ENCODE measurements around the gene CNTN1.
"Not testable (repeated sequence)": the region's sequence is repeated elsewhere in the genome, so short reads cannot be mapped to it uniquely, and the experiment has no call there.

Gene CNTN1

DNA sequence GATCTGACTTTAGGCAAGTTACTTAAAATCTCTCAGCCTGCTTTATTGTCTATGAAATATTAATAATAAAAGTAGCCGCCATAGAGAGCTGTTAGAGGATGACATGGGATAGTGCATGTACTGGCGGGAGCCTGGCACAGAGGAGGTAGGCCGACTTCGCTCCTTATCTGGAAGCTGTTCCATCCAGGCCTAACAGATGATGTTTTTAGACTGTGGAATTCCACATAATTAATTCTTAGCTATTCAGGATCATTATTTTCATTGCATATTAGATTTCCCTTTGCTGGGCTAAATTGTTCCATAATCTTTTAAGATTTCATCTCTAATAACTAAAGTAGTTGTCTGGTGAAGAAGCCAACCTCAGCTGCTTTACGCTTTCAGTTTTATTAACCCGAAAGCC is 30.8 kb downstream of the CNTN1 start:
- H3K27me3 ChIP-seq (ENCODE audit: insufficient read depth, insufficient read length), result no peaks in the 10 kb centered on the region
- no peak for TF ChIP-seq ZNF274 (IDR thresholded peaks at IDR 0.05; ENCODE audit: low read depth, low read length)
- no peak for TF ChIP-seq SUZ12 (IDR thresholded peaks at IDR 0.05; ENCODE audit: extremely low read depth, insufficient read depth, insufficient read length)
- no peak for TF ChIP-seq YY1 (IDR thresholded peaks at IDR 0.05; ENCODE audit: insufficient read depth, insufficient read length)
- no peak for DNase-seq (ENCODE audit: low read depth, low spot score)
- H3K4me3 ChIP-seq (ENCODE audit: insufficient read length, low read depth), result no peak overlapping the region
- no peaks in the 10 kb centered on the region for H3K9me3 ChIP-seq (ENCODE audit: insufficient read depth, low read length)
- H3K36me3 ChIP-seq (ENCODE audit: insufficient read depth, insufficient read length, low read length), result no peaks in the 10 kb centered on the region
- H3K9ac ChIP-seq (ENCODE audit: insufficient read length, low read depth), result no peak overlapping the region
- H3K4me1 ChIP-seq (ENCODE audit: insufficient read depth, insufficient read length), result no peaks in the 10 kb centered on the region

DNA sequence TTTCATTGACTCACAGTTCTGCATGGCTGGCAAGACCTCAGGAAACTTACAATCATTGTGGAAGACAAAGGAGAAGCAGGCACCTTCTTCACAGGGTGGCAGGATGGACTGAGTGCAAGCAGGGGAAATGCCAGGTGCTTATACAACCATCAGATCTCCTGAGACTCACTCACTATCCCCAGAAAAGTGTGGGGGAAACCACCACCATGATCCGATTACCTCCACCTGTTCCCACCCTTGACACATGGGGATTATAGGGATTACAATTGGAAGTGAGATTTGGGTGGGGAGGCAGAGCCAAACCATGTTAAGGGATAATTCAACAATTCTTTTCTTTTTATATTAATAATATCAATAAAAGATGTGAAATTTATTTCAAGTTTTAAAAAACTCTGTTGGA is 34.1 kb downstream of the CNTN1 start:
- no peak for DNase-seq (ENCODE audit: low read depth, low spot score)
- H3K36me3 ChIP-seq (ENCODE audit: insufficient read depth, insufficient read length, low read length), result no peaks in the 10 kb centered on the region
- no peaks in the 10 kb centered on the region for H3K4me1 ChIP-seq (ENCODE audit: insufficient read depth, insufficient read length)
- TF ChIP-seq SUZ12 (IDR thresholded peaks at IDR 0.05; ENCODE audit: extremely low read depth, insufficient read depth, insufficient read length) (no peak), YY1 (IDR thresholded peaks at IDR 0.05; ENCODE audit: insufficient read depth, insufficient read length) (no peak), ZNF274 (IDR thresholded peaks at IDR 0.05; ENCODE audit: low read depth, low read length) (no peak)
- no peak overlapping the region for H3K9ac ChIP-seq (ENCODE audit: insufficient read length, low read depth)
- H3K27me3 ChIP-seq (ENCODE audit: insufficient read depth, insufficient read length), result no peaks in the 10 kb centered on the region
- H3K9me3 ChIP-seq (ENCODE audit: insufficient read depth, low read length), result no peaks in the 10 kb centered on the region
- H3K4me3 ChIP-seq (ENCODE audit: insufficient read length, low read depth), result no peak overlapping the region

DNA sequence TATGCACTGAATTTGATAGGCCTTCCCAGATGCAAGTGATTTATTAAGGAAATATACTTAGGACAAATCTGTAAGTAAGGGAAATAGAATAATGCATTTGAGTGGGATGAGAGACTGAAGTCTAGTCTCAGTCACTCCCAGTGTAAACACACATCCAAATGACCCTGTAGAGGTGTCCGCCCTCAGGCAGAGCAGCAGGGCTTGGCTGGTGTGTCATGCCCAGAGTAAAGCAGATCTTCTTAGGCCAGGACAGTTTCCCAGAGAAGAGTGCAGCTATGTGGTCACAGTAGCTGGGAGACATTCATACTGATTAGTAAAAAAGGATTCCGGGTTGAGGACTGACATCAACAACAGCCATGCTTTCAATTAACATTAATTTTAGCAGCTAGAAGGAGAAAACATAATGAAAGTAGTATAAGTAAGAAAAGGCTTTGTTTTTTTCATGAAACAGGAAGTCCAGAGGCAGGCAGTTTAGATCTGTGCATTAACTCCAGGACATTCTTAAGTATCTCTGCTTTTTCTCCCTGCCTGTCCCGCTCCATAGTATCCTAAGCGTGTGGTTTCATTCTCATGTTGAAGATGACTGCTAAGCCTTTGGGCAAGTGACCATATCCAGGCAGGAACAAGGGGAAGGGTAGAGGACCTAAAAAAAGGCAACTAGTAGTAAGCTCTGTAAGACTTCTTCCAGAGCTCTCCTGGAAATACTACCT is 35.7 kb downstream of the CNTN1 start:
- Histone ChIP-seq H3K4me1 (ENCODE audit: insufficient read depth, insufficient read length) (no peaks in the 10 kb centered on the region), H3K9ac (ENCODE audit: insufficient read length, low read depth) (no peak overlapping the region), H3K27me3 (ENCODE audit: insufficient read depth, insufficient read length) (no peaks in the 10 kb centered on the region), H3K4me3 (ENCODE audit: insufficient read length, low read depth) (no peak overlapping the region), H3K9me3 (ENCODE audit: insufficient read depth, low read length) (no peaks in the 10 kb centered on the region), H3K36me3 (ENCODE audit: insufficient read depth, insufficient read length, low read length) (no peaks in the 10 kb centered on the region)
- DNase-seq (ENCODE audit: low read depth, low spot score), result no peak
- TF ChIP-seq YY1 (IDR thresholded peaks at IDR 0.05; ENCODE audit: insufficient read depth, insufficient read length), result no peak
- no peak for TF ChIP-seq ZNF274 (IDR thresholded peaks at IDR 0.05; ENCODE audit: low read depth, low read length)
- no peak for TF ChIP-seq SUZ12 (IDR thresholded peaks at IDR 0.05; ENCODE audit: extremely low read depth, insufficient read depth, insufficient read length)

DNA sequence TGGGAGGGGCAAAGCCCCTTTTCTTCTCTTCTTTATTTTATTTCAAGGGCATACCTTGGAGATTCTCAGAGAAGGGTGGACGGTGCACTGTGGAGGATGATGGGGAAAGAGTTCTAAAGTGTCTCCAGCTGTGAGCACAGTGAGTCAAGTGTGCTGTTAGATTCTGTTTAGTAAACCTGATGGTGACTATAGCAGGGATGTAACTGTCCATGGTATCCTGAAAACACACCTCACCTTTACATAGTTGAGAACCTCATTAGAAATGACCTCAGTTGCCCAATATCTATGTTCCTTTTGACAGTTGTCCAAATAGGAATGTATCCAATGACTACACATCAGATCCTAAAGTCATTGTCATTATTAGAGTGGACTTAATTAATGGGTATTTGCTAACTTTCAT is 38.0 kb downstream of the CNTN1 start:
- no peak overlapping the region for H3K4me3 ChIP-seq (ENCODE audit: insufficient read length, low read depth)

DNA sequence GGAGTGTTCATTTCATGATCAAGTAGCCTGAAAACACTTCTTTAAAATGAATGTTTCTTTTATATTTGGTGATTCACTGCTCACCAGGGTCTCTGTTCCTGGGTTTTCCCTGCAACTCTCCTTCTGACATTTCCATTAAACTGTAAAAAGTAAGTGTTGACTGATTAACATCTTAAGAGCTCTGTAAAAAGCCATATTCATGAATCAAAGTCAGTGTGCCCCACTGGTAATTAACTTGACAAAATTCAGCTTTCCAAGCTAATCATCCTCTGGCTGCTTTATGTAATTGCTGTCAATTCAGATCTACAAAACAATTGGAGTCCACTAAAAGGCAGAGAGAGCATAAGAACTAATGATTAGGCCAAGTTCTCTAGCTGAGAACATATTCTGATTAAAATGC is 41.6 kb downstream of the CNTN1 start:
- no peaks in the 10 kb centered on the region for H3K36me3 ChIP-seq (ENCODE audit: insufficient read depth, insufficient read length, low read length)
- no peak overlapping the region for H3K4me3 ChIP-seq (ENCODE audit: insufficient read length, low read depth)
- H3K9ac ChIP-seq (ENCODE audit: insufficient read length, low read depth), result no peak overlapping the region
- TF ChIP-seq SUZ12 (IDR thresholded peaks at IDR 0.05; ENCODE audit: extremely low read depth, insufficient read depth, insufficient read length) (no peak), YY1 (IDR thresholded peaks at IDR 0.05; ENCODE audit: insufficient read depth, insufficient read length) (no peak), ZNF274 (IDR thresholded peaks at IDR 0.05; ENCODE audit: low read depth, low read length) (no peak)
- no peaks in the 10 kb centered on the region for H3K4me1 ChIP-seq (ENCODE audit: insufficient read depth, insufficient read length)
- no peaks in the 10 kb centered on the region for H3K27me3 ChIP-seq (ENCODE audit: insufficient read depth, insufficient read length)
- no peak for DNase-seq (ENCODE audit: low read depth, low spot score)
- no peaks in the 10 kb centered on the region for H3K9me3 ChIP-seq (ENCODE audit: insufficient read depth, low read length)

More for the DNA sequence above, 38.0 kb downstream of the CNTN1 start:
- TF ChIP-seq ZNF274 (IDR thresholded peaks at IDR 0.05; ENCODE audit: low read depth, low read length) (no peak), YY1 (IDR thresholded peaks at IDR 0.05; ENCODE audit: insufficient read depth, insufficient read length) (no peak), SUZ12 (IDR thresholded peaks at IDR 0.05; ENCODE audit: extremely low read depth, insufficient read depth, insufficient read length) (no peak)
- no peaks in the 10 kb centered on the region for H3K36me3 ChIP-seq (ENCODE audit: insufficient read depth, insufficient read length, low read length)
- no peaks in the 10 kb centered on the region for H3K27me3 ChIP-seq (ENCODE audit: insufficient read depth, insufficient read length)
- no peaks in the 10 kb centered on the region for H3K9me3 ChIP-seq (ENCODE audit: insufficient read depth, low read length)
- no peaks in the 10 kb centered on the region for H3K4me1 ChIP-seq (ENCODE audit: insufficient read depth, insufficient read length)
- H3K9ac ChIP-seq (ENCODE audit: insufficient read length, low read depth), result no peak overlapping the region
- no peak for DNase-seq (ENCODE audit: low read depth, low spot score)

DNA sequence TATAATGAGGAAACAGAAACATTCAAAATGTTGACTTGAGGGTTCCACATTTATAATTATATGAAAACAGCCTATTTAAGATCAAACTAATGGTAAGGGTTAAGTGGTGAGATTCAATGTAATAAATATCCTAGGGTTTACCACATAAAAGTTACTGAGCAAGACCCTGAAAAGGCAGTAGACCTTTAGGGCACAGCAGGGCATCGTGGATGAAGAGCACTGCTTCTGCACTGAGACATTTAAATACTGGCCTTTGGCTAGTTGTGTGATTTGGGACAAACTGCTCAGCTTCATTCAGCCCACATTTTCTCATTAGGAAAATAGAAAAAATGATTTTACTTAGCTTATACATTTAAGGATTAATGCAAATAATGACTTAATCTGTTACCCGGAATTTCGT is 42.0 kb downstream of the CNTN1 start:
- H3K9ac ChIP-seq (ENCODE audit: insufficient read length, low read depth), result no peak overlapping the region
- H3K27me3 ChIP-seq (ENCODE audit: insufficient read depth, insufficient read length), result no peaks in the 10 kb centered on the region
- TF ChIP-seq ZNF274 (IDR thresholded peaks at IDR 0.05; ENCODE audit: low read depth, low read length) (no peak), YY1 (IDR thresholded peaks at IDR 0.05; ENCODE audit: insufficient read depth, insufficient read length) (no peak), SUZ12 (IDR thresholded peaks at IDR 0.05; ENCODE audit: extremely low read depth, insufficient read depth, insufficient read length) (no peak)
- DNase-seq (ENCODE audit: low read depth, low spot score), result no peak
- H3K4me3 ChIP-seq (ENCODE audit: insufficient read length, low read depth), result no peak overlapping the region
- H3K36me3 ChIP-seq (ENCODE audit: insufficient read depth, insufficient read length, low read length), result no peaks in the 10 kb centered on the region
- H3K4me1 ChIP-seq (ENCODE audit: insufficient read depth, insufficient read length), result no peaks in the 10 kb centered on the region
- H3K9me3 ChIP-seq (ENCODE audit: insufficient read depth, low read length), result no peaks in the 10 kb centered on the region

DNA sequence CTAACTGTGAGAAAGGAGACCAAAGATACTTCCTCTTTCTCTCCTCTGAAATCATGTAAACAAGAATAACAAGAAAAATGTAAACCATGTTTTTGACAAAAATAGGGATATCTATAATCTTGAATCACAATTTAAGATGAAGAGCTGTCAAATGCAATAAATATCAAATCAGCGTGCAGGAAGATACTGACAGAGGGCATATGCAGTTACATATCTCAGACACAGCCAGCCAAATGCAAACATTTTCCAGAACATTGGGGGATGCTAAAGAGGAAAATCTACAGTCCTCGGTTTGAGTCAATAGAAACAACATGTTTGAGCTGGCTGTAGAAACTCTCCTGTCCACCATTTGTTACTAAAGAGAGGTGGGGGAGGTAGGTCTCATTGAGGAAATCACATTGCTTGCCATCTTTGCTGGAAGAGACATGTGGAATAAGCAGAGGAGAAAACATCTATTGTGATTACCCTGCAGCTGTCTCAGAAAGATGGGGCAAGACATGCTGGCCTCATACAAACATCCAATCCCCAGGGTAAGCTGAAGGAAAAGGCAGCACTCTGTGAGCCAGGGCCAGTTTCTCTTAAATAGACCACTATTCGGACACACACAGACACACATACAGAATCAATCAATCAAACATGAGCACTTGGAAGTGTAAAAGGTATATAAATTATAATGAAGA is 43.5 kb downstream of the CNTN1 start:
- no peak for DNase-seq (ENCODE audit: low read depth, low spot score)
- H3K36me3 ChIP-seq (ENCODE audit: insufficient read depth, insufficient read length, low read length), result no peaks in the 10 kb centered on the region
- H3K9ac ChIP-seq (ENCODE audit: insufficient read length, low read depth), result no peak overlapping the region
- no peaks in the 10 kb centered on the region for H3K27me3 ChIP-seq (ENCODE audit: insufficient read depth, insufficient read length)
- no peaks in the 10 kb centered on the region for H3K4me1 ChIP-seq (ENCODE audit: insufficient read depth, insufficient read length)
- TF ChIP-seq ZNF274 (IDR thresholded peaks at IDR 0.05; ENCODE audit: low read depth, low read length) (no peak), SUZ12 (IDR thresholded peaks at IDR 0.05; ENCODE audit: extremely low read depth, insufficient read depth, insufficient read length) (no peak), YY1 (IDR thresholded peaks at IDR 0.05; ENCODE audit: insufficient read depth, insufficient read length) (no peak)
- no peaks in the 10 kb centered on the region for H3K9me3 ChIP-seq (ENCODE audit: insufficient read depth, low read length)
- H3K4me3 ChIP-seq (ENCODE audit: insufficient read length, low read depth), result no peak overlapping the region

DNA sequence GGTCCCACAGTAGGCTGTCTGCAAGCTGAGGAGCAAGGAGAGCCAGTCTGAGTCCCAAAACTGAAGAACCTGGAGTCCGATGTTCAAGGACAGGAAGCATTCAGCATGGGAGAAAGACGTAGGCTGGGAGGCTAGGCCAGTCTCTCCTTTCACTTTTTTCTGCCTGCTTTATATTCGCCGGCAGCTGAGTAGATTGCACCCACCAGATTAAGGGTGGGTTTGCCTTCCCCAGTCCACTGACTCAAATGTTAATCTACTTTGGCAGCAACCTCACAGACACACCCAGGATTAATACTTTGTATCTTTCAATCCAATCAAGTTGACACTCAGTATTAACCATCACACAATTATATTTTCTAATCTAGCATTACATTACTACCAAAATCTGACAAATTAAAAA is 45.2 kb downstream of the CNTN1 start:
- not testable (repeated sequence) for DNase-seq (ENCODE audit: low read depth, low spot score); H3K36me3 ChIP-seq (ENCODE audit: insufficient read depth, insufficient read length, low read length); H3K27me3 ChIP-seq (ENCODE audit: insufficient read depth, insufficient read length)

More for the DNA sequence above, 45.2 kb downstream of the CNTN1 start:
- not testable (repeated sequence) for H3K9me3 ChIP-seq (ENCODE audit: insufficient read depth, low read length); H3K4me3 ChIP-seq (ENCODE audit: insufficient read length, low read depth); H3K9ac ChIP-seq (ENCODE audit: insufficient read length, low read depth); H3K4me1 ChIP-seq (ENCODE audit: insufficient read depth, insufficient read length)

Measured in NT2/D1 (cell line).